ENCODE data around the gene PNMA6E. TPM values are rescaled to one million over a fixed set of nuclear protein-coding genes. Genes with fewer than 3 reads are reported as not detected.
"Not testable (repeated sequence)": the region's sequence is repeated elsewhere in the genome, so short reads cannot be mapped to it uniquely, and the experiment has no call there.

Gene PNMA6E
- total and polyA plus RNA-seq, 2 donors, result not detected

GRCh38 chrX:153408871-153409351 is 7.8 kb upstream of the PNMA6E start:
- H3K4me1 ChIP-seq (ENCODE audit: insufficient read depth), result no peaks in the 10 kb centered on the region
- H3K36me3 ChIP-seq (ENCODE audit: insufficient read depth), result no peaks in the 10 kb centered on the region
- WGBS, result 95% methylated on average over 12 of the region's 12 CpGs
- no peak for DNase-seq (ENCODE audit: extremely low spot score)
- no peak overlapping the region for H3K4me3 ChIP-seq (ENCODE audit: low read depth, low read length)
- no peak overlapping the region for H3K27ac ChIP-seq (ENCODE audit: low read depth)

- WGBS, result 83% methylated on average over 10 of the region's 10 CpGs
- DNase-seq (ENCODE audit: extremely low spot score), result no peak
- Histone ChIP-seq H3K36me3 (ENCODE audit: insufficient read depth) (no peaks in the 10 kb centered on the region), H3K27ac (ENCODE audit: low read depth) (no peak overlapping the region), H3K4me1 (ENCODE audit: insufficient read depth) (no peaks in the 10 kb centered on the region), H3K4me3 (ENCODE audit: low read depth, low read length) (no peak overlapping the region)
These were observed 7.1 kb upstream of the PNMA6E start for GRCh38 chrX:153408221-153408721.

- WGBS, result 71% methylated on average over 3 of the region's 3 CpGs
- no peak for DNase-seq (ENCODE audit: extremely low spot score)
- no peak overlapping the region for H3K4me3 ChIP-seq (ENCODE audit: low read depth, low read length)
- H3K4me1 ChIP-seq (ENCODE audit: insufficient read depth), result no peaks in the 10 kb centered on the region
- no peak overlapping the region for H3K27ac ChIP-seq (ENCODE audit: low read depth)
- H3K36me3 ChIP-seq (ENCODE audit: insufficient read depth), result no peaks in the 10 kb centered on the region
These were observed 6.6 kb upstream of the PNMA6E start for GRCh38 chrX:153407736-153408135.

- no peak overlapping the region for H3K27ac ChIP-seq (ENCODE audit: low read depth)
- DNase-seq (ENCODE audit: extremely low spot score), result no peak
- H3K4me3 ChIP-seq (ENCODE audit: low read depth, low read length), result no peak overlapping the region
- WGBS, result 79% methylated on average over 7 of the region's 7 CpGs
- H3K36me3 ChIP-seq (ENCODE audit: insufficient read depth), result no peaks in the 10 kb centered on the region
- H3K4me1 ChIP-seq (ENCODE audit: insufficient read depth), result no peaks in the 10 kb centered on the region
These were observed 5.8 kb upstream of the PNMA6E start for GRCh38 chrX:153406903-153407302.

GRCh38 chrX:153406011-153406410 is 4.9 kb upstream of the PNMA6E start:
- H3K36me3 ChIP-seq (ENCODE audit: insufficient read depth), result no peaks in the 10 kb centered on the region
- no peak overlapping the region for H3K27ac ChIP-seq (ENCODE audit: low read depth)
- H3K4me3 ChIP-seq (ENCODE audit: low read depth, low read length), result no peak overlapping the region
- WGBS, result 94% methylated on average over 9 of the region's 9 CpGs
- H3K4me1 ChIP-seq (ENCODE audit: insufficient read depth), result no peaks in the 10 kb centered on the region
- DNase-seq (ENCODE audit: extremely low spot score), result no peak

- DNase-seq (ENCODE audit: extremely low spot score), result no peak
- H3K27ac ChIP-seq (ENCODE audit: low read depth), result no peak overlapping the region
- 51% methylated on average over 5 of the region's 5 CpGs for whole genome bisulfite sequencing
- no peaks in the 10 kb centered on the region for H3K4me1 ChIP-seq (ENCODE audit: insufficient read depth)
- H3K36me3 ChIP-seq (ENCODE audit: insufficient read depth), result no peaks in the 10 kb centered on the region
- H3K4me3 ChIP-seq (ENCODE audit: low read depth, low read length), result no peak overlapping the region
These were observed 4.3 kb upstream of the PNMA6E start for GRCh38 chrX:153405426-153405825.

- not testable (repeated sequence) for H3K27ac ChIP-seq (ENCODE audit: low read depth); H3K4me1 ChIP-seq (ENCODE audit: insufficient read depth); H3K4me3 ChIP-seq (ENCODE audit: low read depth, low read length); H3K36me3 ChIP-seq (ENCODE audit: insufficient read depth); DNase-seq (ENCODE audit: extremely low spot score)
- WGBS, result 81% methylated on average over 5 of the region's 5 CpGs
These were observed 3.2 kb upstream of the PNMA6E start for GRCh38 chrX:153404333-153404732.

- H3K4me1 ChIP-seq (ENCODE audit: insufficient read depth), result no peaks in the 10 kb centered on the region
- no peak overlapping the region for H3K27ac ChIP-seq (ENCODE audit: low read depth)
- DNase-seq (ENCODE audit: extremely low spot score), result no peak
- no peak overlapping the region for H3K4me3 ChIP-seq (ENCODE audit: low read depth, low read length)
- WGBS, result 78% methylated on average over 60 of the region's 60 CpGs
- H3K36me3 ChIP-seq (ENCODE audit: insufficient read depth), result no peaks in the 10 kb centered on the region
These were observed 711 bp downstream of the PNMA6E start for GRCh38 chrX:153400146-153401132.

- H3K4me1 ChIP-seq (ENCODE audit: insufficient read depth), result no peaks in the 10 kb centered on the region
- DNase-seq (ENCODE audit: extremely low spot score), result no peak
- 82% methylated on average over 17 of the region's 17 CpGs for WGBS
- no peaks in the 10 kb centered on the region for H3K36me3 ChIP-seq (ENCODE audit: insufficient read depth)
- H3K27ac ChIP-seq (ENCODE audit: low read depth), result no peak overlapping the region
- no peak overlapping the region for H3K4me3 ChIP-seq (ENCODE audit: low read depth, low read length)
These were observed 2.7 kb downstream of the PNMA6E start for GRCh38 chrX:153398275-153398960.

GRCh38 chrX:153397256-153397960 is 3.7 kb downstream of the PNMA6E start:
- DNase-seq (ENCODE audit: extremely low spot score), result no peak
- H3K27ac ChIP-seq (ENCODE audit: low read depth), result no peak overlapping the region
- WGBS, result 82% methylated on average over 27 of the region's 27 CpGs

GRCh38 chrX:153396320-153397195 is 4.6 kb downstream of the PNMA6E start:
- H3K27ac ChIP-seq (ENCODE audit: low read depth), result no peak overlapping the region
- H3K36me3 ChIP-seq (ENCODE audit: insufficient read depth), result no peaks in the 10 kb centered on the region
- no peak for DNase-seq (ENCODE audit: extremely low spot score)
- H3K4me3 ChIP-seq (ENCODE audit: low read depth, low read length), result no peak overlapping the region
- H3K4me1 ChIP-seq (ENCODE audit: insufficient read depth), result no peaks in the 10 kb centered on the region
- WGBS, result 89% methylated on average over 26 of the region's 26 CpGs

More at GRCh38 chrX:153397256-153397960, 3.7 kb downstream of the PNMA6E start:
- Histone ChIP-seq H3K4me3 (ENCODE audit: low read depth, low read length) (no peak overlapping the region), H3K36me3 (ENCODE audit: insufficient read depth) (no peaks in the 10 kb centered on the region), H3K4me1 (ENCODE audit: insufficient read depth) (no peaks in the 10 kb centered on the region)

GRCh38 chrX:153395613-153396319 is 5.4 kb downstream of the PNMA6E start:
- Histone ChIP-seq H3K4me1 (ENCODE audit: insufficient read depth) (no peaks in the 10 kb centered on the region), H3K36me3 (ENCODE audit: insufficient read depth) (no peaks in the 10 kb centered on the region), H3K27ac (ENCODE audit: low read depth) (no peak overlapping the region), H3K4me3 (ENCODE audit: low read depth, low read length) (no peak overlapping the region)
- DNase-seq (ENCODE audit: extremely low spot score), result no peak
- 84% methylated on average over 26 of the region's 26 CpGs for WGBS
